ENCODE data around the gene AIFM2. TPM values are rescaled to one million over a fixed set of nuclear protein-coding genes. Genes with fewer than 3 reads are reported as not detected.

The AIFM2 gene
- total and polyA plus RNA-seq, 2 of the 13 experiments (the other 11 are each of a cell fraction or from before 2014, with no cell fraction given), result 20.3 to 29.5 TPM

GRCh38 chr10:70085975-70086613, 46.5 kb downstream of the AIFM2 start (continued):
- TF ChIP-seq AKNA (CRISPR knock-in tag; IDR thresholded peaks at IDR 0.05; ENCODE audit: borderline replicate concordance) (no peak), RXRA (CRISPR knock-in tag; IDR thresholded peaks at IDR 0.05) (no peak; the same call in 1 of the 2 replicates), ETV6 (CRISPR knock-in tag; conservative IDR thresholded peaks at IDR 0.05) (no peak), ATF2 (CRISPR knock-in tag; IDR thresholded peaks at IDR 0.05) (no peak), NCOR1 (IDR thresholded peaks at IDR 0.05; ENCODE audit: borderline replicate concordance, low read length) (peak; percentile 97), RFX1 (IDR thresholded peaks at IDR 0.05) (no peak), ZNF776 (CRISPR knock-in tag; IDR thresholded peaks at IDR 0.05) (no peak), ZNF883 (CRISPR knock-in tag; IDR thresholded peaks at IDR 0.05; ENCODE audit: not compliant biosample characterization) (no peak), RARG (CRISPR knock-in tag; IDR thresholded peaks at IDR 0.05; ENCODE audit: low read depth) (no peak), ZNF180 (CRISPR knock-in tag; IDR thresholded peaks at IDR 0.05; ENCODE audit: borderline replicate concordance, low read depth) (no peak), ZNF367 (CRISPR knock-in tag; IDR thresholded peaks at IDR 0.05; ENCODE audit: borderline replicate concordance) (no peak), HOXD1 (CRISPR knock-in tag; IDR thresholded peaks at IDR 0.05) (no peak), ZNF460 (CRISPR knock-in tag; IDR thresholded peaks at IDR 0.05; ENCODE audit: borderline replicate concordance) (no peak), PLSCR1 (CRISPR knock-in tag; IDR thresholded peaks at IDR 0.05; ENCODE audit: borderline replicate concordance) (no peak), KLF9 (CRISPR knock-in tag; IDR thresholded peaks at IDR 0.05; ENCODE audit: low read depth) (no peak)
- TF ChIP-seq, protein P1, sequence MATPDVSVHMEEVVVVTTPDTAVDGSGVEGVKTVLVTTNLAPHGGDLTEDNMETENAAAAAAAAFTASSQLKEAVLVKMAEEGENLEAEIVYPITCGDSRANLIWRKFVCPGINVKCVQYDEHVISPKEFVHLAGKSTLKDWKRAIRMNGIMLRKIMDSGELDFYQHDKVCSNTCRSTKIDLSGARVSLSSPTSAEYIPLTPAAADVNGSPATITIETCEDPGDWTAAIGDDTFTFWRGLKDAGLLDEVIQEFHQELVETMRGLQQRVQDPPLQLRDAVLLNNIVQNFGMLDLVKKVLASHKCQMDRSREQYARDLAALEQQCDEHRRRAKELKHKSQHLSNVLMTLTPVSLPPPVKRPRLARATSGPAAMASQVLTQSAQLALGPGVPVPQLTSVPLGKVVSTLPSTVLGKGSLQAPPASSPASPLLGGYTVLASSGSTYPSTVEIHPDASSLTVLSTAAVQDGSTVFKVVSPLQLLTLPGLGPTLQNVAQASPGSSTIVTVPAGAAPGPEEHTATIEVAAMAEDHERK (CRISPR knock-in tag; IDR thresholded peaks at IDR 0.05; ENCODE audit: low read depth), result no peak
- TF ChIP-seq, protein P2, sequence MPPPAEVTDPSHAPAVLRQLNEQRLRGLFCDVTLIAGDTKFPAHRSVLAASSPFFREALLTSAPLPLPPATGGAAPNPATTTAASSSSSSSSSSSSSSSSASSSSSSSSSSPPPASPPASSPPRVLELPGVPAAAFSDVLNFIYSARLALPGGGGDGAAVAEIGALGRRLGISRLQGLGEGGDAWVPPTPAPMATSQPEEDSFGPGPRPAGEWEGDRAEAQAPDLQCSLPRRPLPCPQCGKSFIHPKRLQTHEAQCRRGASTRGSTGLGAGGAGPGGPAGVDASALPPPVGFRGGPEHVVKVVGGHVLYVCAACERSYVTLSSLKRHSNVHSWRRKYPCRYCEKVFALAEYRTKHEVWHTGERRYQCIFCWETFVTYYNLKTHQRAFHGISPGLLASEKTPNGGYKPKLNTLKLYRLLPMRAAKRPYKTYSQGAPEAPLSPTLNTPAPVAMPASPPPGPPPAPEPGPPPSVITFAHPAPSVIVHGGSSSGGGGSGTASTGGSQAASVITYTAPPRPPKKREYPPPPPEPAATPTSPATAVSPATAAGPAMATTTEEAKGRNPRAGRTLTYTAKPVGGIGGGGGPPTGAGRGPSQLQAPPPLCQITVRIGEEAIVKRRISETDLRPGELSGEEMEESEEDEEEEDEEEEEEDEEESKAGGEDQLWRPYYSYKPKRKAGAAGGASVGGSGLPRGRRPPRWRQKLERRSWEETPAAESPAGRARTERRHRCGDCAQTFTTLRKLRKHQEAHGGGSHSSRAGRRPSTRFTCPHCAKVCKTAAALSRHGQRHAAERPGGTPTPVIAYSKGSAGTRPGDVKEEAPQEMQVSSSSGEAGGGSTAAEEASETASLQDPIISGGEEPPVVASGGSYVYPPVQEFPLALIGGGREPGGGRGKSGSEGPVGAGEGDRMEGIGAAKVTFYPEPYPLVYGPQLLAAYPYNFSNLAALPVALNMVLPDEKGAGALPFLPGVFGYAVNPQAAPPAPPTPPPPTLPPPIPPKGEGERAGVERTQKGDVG (CRISPR knock-in tag; IDR thresholded peaks at IDR 0.05; ENCODE audit: borderline replicate concordance), result no peak

Data from HepG2 (cell line).